G401.6 (cell line): ENCODE results near the gene BMP10.

ENCODE experiments used
- FAIRE-seq: peaks from 2 replicates; lab custom pipeline; 2012; peaks lifted over from hg19 to GRCh38; lab: Jason Lieb, UNC

The BMP10 gene

DNA sequence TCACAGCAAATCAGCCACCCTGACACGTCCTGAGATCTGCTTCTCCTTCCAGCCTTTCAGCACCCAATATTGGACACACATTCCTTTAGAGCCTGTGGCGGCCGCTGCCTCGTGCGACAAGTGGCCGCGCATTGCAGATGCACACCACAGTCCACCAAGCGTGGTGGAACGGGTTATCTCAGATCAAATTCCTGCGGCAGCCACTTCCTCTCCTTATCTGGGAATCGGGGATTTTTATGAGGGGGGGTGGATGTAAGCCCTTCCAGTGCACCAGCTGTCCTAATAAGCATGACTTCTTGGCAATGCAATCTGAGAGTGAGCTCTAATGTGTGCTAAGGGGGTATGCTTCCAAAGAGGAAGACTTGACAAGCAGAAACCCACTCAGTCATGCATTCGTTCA lies 18.3 kb upstream of the BMP10 start:
- no peak for FAIRE-seq

GRCh38 chr2:68889021-68889420 lies 17.8 kb upstream of the BMP10 start:
- no peak for FAIRE-seq

- no peak for FAIRE-seq
These were observed 17.0 kb upstream of the BMP10 start for GRCh38 chr2:68888038-68888704.

DNA sequence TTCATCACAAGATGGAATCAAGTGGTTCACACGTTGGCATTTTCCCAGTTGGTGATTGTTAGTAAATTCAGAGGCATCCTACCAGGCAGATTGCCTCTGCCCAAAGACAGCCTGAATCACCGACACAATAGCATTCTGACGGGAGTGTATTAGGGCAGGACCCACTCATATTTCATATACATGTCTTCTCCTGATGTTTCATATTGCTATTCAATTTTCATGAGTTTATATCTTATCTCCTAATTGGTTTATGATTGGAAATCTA lies 14.5 kb upstream of the BMP10 start:
- FAIRE-seq: no peak

- FAIRE-seq: no peak
These were observed 14.0 kb upstream of the BMP10 start for GRCh38 chr2:68885074-68885810.

DNA sequence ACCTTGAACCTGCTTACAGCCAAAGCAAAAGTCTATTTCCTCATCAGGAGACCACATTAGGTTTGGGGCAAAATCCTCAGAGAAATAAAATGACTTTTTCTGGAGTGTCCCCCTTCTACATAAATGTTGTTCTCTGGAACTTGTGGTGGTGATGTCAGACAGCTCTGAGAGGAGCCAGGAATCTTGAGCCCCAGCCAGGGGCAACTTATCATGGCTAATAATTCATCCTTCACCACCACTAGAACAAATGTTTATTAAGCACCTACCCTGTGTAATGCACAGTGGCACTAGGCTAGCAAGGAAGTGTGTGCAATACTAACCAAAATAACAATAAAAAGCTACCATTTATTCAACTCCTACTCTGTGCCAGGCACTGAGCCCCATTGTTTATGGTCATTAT lies 9.0 kb upstream of the BMP10 start:
- no peak for FAIRE-seq

GRCh38 chr2:68879296-68879695 lies 8.1 kb upstream of the BMP10 start:
- FAIRE-seq: no peak

- no peak for FAIRE-seq
These were observed 7.6 kb upstream of the BMP10 start for GRCh38 chr2:68878753-68879152.

DNA sequence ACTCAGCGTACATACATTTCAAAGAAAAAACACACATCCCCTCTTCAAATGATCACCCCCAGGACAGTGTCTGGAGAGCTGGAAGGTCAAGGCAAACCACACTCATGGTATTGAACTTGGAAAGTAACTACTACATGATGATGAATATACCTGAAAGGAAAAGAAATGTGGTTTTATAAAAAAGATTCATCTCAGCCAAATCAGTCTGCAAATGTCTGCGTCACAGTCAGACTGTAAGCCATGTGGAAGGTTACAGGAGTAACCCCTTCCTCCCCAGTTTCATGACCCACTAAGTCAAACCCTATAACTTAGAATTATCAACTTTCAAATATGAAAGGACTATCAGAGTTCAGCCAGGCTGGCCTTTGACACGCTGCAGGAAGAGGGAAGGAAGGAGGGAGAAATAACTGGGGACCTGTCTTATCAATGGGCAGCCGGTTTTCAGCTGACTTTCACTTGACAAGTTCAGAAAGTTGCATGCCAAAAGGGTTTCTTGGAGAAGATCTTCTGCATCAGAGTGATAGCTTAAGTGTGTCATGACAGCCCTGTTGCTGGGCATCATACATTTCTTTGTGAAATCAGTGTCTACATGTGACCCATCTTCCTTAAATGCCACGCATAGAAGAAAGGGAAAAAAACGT lies 7.0 kb upstream of the BMP10 start:
- FAIRE-seq: no peak

DNA sequence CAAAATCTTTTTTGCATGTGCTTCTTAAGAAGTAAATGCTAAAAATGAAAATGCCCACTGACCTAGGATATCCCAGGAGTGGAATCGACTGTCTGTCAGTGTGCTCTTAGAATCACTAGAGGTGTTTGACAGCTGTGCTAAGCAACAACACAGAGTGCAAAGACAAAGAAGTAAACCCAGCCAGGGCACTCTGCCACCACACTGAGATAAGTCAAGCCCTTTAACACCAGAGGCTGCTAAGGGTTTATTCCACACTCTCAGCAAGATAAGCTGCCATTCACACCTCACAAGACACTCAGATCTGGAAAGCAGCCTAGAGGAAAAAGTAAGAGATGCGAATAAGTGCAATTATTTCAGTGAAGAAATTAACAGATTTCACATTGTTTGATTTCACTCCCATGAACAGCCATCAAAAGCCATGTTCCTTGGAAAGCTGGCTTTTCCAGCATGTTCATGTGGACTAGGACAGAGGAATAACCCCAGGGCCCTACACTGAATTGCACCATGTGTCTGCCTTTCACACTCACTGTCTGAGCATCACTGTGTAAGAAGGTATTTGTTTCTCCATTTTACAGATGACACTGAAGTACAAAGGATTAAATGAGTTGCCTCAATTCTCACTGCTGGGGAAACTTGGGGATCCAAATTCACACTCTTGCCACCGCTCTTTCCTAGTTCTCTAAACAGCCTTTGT lies 6.0 kb upstream of the BMP10 start:
- no peak for FAIRE-seq

DNA sequence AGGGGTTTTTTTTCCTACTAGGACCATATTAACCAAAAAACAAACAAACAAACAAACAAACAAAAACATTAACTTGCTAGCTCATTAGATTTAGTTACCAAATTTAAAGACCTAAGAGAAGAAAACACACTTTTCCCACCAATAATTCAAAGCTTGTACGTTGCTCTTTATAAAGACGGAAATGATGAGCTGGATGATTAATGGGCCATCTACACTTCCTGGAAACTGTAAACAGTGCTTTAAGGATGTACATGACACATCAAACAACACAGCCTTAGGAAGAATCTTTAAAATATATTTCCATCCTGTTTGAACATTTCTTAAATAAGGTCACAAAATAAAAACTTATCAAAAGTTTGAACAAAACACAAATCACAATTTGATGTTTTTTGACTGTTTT lies 982 bp downstream of the BMP10 start:
- FAIRE-seq: no peak

DNA sequence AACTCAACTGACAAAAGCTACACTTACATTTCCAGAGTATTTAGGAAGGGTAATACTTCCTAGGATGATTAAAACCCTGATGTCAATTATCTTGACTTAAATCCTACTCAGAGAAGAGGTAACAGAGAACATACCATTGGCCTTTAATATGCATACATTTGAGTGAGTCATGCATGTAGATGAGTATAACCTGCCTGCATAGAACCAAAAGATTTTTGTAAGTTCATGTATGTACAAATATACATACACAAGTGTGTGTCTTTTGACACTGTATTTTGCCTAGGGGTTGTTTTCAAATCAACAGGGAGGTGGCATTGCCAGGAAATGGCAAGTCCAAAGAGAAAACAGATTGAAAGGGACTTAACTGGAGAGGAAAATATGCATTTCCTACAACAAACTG lies 6.1 kb downstream of the BMP10 start:
- FAIRE-seq: no peak

GRCh38 chr2:68863996-68864395 lies 7.2 kb downstream of the BMP10 start:
- no peak for FAIRE-seq

DNA sequence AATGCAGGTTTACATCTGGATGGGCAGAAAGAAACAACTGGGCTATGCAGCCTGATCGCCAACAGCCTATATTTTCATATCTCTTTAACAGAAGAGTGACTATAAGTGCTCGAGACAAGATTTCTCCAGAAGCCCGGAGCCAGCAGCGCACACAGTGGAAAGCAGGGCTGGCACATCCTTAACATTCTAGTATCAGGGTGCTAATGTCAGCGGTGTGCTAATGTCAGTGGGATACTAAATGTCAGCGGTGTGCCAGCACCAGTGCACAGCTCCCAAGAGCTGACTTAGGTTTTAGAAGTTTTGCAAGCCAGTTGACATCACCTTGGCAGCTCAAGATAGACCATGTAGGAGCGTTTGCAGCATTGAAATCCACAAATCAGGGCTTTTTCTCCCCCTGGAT lies 8.3 kb downstream of the BMP10 start:
- no peak for FAIRE-seq

GRCh38 chr2:68861330-68861729 lies 9.9 kb downstream of the BMP10 start:
- FAIRE-seq: no peak

DNA sequence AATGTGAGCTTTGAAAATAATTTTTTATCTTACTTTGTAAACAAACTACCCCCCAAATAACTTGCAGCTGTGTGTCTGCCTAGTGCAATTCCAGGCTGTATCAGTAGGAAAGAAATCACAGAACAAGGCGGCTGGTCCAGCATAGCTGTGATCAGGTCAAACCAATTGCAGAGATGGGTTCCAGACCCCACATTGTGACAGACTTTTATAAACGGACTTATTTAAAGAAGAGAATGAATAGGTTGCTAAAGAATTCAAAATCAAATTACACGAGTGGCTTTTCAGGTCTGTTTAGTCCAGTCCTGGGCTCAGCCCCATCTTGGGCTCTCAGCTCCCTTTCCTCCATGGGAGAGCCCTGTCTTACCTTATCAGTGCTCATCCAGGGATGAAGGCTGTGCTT lies 11.1 kb downstream of the BMP10 start:
- no peak for FAIRE-seq

GRCh38 chr2:68857855-68858456 lies 13.2 kb downstream of the BMP10 start:
- no peak for FAIRE-seq

DNA sequence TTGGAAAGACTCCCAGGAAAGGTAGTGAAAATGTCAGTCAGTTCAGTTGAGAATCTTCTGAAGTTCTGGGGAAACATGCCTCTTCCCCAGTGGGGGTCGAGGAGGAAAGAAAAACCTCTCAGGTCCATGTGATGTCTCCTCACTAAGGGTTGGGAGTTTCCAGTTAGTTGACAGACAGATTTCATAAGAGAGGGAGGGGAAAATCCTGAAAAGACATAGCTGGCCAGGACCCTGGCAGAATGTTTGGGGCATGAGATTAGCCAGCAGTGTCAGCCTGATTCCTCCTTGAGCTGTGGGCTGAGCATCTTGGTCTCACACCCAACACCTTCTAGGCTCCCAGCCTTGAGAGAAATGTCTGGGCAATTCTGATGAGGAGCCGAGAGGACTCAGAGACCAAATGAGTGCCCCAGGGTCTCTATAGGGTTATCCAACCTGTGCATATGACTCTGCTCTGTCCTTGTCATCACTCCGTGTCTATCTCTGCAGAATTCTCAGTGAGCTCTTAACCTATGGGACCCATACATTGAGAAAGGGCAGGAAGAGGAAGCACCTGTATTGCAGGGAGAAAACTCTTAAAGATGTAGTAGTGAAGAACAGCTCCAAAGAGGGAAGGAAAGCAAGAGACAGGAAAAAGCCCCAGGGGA lies 13.9 kb downstream of the BMP10 start:
- FAIRE-seq: no peak

DNA sequence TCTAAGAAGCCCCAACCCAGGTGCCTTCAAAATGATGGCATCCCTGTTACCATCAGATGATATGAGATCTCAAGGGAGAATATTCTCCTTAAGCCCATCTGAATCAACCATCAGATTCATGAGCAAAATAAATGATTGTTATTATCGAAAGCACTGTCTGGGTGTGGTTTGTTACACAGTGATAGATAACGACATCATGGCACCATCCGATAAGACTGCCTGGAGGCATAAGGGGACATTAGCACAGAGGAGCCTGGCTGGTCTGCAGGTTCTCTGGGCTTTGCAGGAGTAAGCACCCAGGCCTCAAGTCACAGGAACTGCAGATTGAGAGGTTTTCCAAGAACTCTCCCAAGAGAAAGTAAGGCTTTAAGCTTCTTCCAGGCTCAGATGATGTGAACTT lies 15.6 kb downstream of the BMP10 start:
- FAIRE-seq: no peak

GRCh38 chr2:68854476-68854875 lies 16.7 kb downstream of the BMP10 start:
- no peak for FAIRE-seq

GRCh38 chr2:68853915-68854314 lies 17.3 kb downstream of the BMP10 start:
- FAIRE-seq: no peak

GRCh38 chr2:68853035-68853434 lies 18.2 kb downstream of the BMP10 start:
- FAIRE-seq: no peak
